ENCODE data around the gene CDK5RAP2. TPM values are rescaled to one million over a fixed set of nuclear protein-coding genes. Genes with fewer than 3 reads are reported as not detected.

The CDK5RAP2 gene
- total RNA-seq, 1 donor from 2014 or later: 16.8 TPM

DNA sequence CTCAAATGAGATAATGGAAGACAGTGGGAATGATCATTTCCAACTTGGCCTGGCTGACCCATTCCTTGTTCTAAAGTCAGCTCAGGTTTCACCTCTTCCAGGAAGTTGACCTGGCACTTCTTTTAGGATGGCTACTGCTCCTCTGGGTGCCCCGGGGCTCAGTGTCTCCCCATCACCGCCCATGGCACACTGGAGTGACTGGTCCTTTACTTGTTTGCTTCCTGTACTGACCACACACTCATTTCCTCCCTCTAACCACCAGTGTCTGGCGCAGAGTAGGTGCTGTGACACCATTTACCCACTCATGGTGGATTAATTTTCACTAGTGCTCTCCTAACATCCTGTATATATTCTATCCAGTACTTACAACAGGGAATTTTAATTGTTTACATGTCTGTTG, 183.5 kb downstream of the CDK5RAP2 start:
- Histone ChIP-seq H3K36me3 (ENCODE audit: control insufficient read depth, insufficient read depth, low read length) (peaks cover 10% of the 10 kb centered on the region), H3K4me3 (ENCODE audit: low read depth, low read length) (no peak overlapping the region), H3K27me3 (ENCODE audit: control insufficient read depth, insufficient read depth, low read length) (no peaks in the 10 kb centered on the region)
- FAIRE-seq (no peak), DNase-seq (ENCODE audit: low read depth) (no peak)
- TF ChIP-seq, protein P1, sequence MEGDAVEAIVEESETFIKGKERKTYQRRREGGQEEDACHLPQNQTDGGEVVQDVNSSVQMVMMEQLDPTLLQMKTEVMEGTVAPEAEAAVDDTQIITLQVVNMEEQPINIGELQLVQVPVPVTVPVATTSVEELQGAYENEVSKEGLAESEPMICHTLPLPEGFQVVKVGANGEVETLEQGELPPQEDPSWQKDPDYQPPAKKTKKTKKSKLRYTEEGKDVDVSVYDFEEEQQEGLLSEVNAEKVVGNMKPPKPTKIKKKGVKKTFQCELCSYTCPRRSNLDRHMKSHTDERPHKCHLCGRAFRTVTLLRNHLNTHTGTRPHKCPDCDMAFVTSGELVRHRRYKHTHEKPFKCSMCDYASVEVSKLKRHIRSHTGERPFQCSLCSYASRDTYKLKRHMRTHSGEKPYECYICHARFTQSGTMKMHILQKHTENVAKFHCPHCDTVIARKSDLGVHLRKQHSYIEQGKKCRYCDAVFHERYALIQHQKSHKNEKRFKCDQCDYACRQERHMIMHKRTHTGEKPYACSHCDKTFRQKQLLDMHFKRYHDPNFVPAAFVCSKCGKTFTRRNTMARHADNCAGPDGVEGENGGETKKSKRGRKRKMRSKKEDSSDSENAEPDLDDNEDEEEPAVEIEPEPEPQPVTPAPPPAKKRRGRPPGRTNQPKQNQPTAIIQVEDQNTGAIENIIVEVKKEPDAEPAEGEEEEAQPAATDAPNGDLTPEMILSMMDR (IDR thresholded peaks at IDR 0.05; ENCODE audit: insufficient read depth, low read length, severe bottlenecking): no peak

DNA sequence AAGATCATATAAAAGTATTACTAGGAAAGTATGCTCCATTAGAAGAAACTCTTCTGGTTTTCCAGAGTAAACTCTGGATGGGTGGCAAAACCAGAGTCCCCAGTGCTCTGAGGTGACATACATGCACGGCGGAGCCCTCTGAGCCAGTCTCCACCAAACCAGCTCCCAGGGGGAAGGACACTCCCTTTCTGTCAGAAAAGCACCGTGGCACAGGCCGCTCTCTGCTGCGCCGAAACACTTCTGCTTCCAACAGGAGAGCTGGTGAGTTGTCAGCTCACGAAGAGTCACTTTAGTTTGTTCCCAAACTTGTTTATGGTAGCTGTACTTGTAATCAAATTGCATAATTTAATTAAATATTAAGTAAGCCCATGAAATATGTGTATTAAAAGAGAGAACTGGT, 184.6 kb downstream of the CDK5RAP2 start:
- Histone ChIP-seq H3K36me3 (ENCODE audit: control insufficient read depth, insufficient read depth, low read length) (peaks cover 9% of the 10 kb centered on the region), H3K27me3 (ENCODE audit: control insufficient read depth, insufficient read depth, low read length) (no peaks in the 10 kb centered on the region), H3K4me3 (ENCODE audit: low read depth, low read length) (no peak overlapping the region)
- FAIRE-seq (no peak), DNase-seq (ENCODE audit: low read depth) (no peak)
- TF ChIP-seq, protein P1 (IDR thresholded peaks at IDR 0.05; ENCODE audit: insufficient read depth, low read length, severe bottlenecking): no peak

DNA sequence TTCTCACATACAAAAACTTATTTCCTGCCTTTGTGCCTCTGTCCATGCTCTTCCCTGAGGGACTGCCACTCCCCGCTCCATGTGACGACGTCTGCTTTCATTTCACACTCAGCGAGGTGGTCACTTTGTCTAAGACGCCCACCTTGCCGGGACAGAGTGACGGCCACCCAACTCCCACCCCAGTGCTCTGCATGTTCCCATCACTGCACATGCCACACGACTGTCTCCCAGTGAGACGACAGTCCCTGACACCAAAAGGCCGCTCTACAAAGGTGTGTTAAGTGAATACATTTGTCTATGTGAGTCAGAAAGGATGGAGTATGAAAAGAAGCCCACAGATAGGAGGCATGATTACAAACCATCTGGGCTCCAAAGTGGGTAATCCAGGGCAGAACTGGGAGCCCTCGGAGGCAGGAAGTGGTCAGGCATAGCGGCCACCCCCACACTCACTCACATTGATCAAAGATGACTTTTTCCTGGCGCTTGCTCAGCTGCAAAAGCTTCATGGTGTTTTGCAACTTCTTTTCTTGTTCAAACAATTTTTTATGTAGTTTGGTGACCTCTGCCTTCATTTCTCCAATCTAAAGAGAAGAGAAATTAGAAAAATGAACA, 185.8 kb downstream of the CDK5RAP2 start:
- DNase-seq (ENCODE audit: low read depth) (peak; percentile 85), FAIRE-seq (no peak)
- Histone ChIP-seq H3K36me3 (ENCODE audit: control insufficient read depth, insufficient read depth, low read length) (peaks cover 6% of the 10 kb centered on the region), H3K4me3 (ENCODE audit: low read depth, low read length) (no peak overlapping the region), H3K27me3 (ENCODE audit: control insufficient read depth, insufficient read depth, low read length) (no peaks in the 10 kb centered on the region)
- TF ChIP-seq, protein P1 (IDR thresholded peaks at IDR 0.05; ENCODE audit: insufficient read depth, low read length, severe bottlenecking): no peak

DNA sequence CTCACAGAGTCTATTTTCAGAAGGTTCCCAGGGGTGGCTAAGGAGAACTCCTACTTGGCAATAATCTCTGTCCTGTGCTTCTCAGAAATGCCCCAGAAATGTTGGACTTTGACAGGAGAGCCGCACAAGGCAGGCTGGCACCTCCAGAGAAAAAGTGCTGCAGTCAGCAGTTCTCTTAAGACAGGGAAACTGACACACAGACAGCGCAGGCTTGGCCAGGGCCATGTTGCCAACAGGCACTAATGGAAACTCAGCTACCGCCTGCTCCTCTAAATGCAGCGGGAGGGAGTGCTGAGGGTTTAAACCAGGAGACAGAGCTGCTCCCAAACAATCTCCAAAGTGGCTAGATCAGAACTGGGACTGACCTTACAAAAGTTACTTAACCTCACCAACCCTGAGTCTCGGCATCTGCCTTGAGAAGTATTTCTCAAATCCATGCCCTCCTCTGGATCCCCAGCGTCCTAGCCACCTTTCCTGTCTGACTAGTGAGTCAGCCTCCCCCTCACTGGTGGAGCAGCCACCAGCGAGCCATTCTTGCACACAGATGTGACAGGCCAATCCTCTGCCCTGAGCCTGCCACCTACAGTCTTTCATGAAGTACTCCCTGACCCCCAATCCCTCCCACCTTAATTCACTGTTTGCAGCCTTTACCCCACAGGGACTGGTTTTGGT, 186.4 kb downstream of the CDK5RAP2 start:
- H3K27me3 ChIP-seq (ENCODE audit: control insufficient read depth, insufficient read depth, low read length): no peaks in the 10 kb centered on the region
- peak; percentile 53 for DNase-seq (ENCODE audit: low read depth)
- FAIRE-seq: no peak
- peaks cover 6% of the 10 kb centered on the region for H3K36me3 ChIP-seq (ENCODE audit: control insufficient read depth, insufficient read depth, low read length)
- no peak overlapping the region for H3K4me3 ChIP-seq (ENCODE audit: low read depth, low read length)
- TF ChIP-seq, protein P1 (IDR thresholded peaks at IDR 0.05; ENCODE audit: insufficient read depth, low read length, severe bottlenecking): no peak

DNA sequence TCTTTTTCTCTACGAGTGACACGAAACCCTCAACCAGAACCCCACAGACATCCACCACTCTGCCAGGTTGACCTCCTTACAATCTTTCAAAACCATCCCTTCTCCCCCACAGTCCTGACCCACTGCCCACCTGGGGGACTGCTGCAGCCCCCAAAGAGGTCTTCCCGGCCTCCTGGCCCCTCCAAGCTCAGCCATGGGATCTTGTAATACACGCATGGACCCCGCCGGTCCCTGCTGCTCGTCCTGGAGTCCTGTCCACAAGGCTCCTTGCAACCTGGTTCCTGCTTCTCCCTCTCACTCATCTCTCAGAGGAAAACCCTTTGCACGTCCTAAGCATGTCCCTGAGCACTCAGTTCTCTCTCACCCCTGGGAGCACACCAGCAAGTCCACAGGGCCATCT, 187.3 kb downstream of the CDK5RAP2 start:
- no peak for DNase-seq (ENCODE audit: low read depth)
- no peak for FAIRE-seq
- no peak overlapping the region for H3K4me3 ChIP-seq (ENCODE audit: low read depth, low read length)
- peaks cover 6% of the 10 kb centered on the region for H3K36me3 ChIP-seq (ENCODE audit: control insufficient read depth, insufficient read depth, low read length)
- TF ChIP-seq, protein P1 (IDR thresholded peaks at IDR 0.05; ENCODE audit: insufficient read depth, low read length, severe bottlenecking): no peak
- no peaks in the 10 kb centered on the region for H3K27me3 ChIP-seq (ENCODE audit: control insufficient read depth, insufficient read depth, low read length)
